GM13976 (cell line): Measurements from ENCODE around the gene OST4.

ENCODE experiments used
- DNase-seq: peaks from one replicate; pipeline ENCODE4 v3.0.0; 2012; ENCODE audit warnings: low spot score
- in situ Hi-C: fragments of 300-500 bp; cut with MboI; formaldehyde crosslinking; loops from one replicate; pipeline ENCODE4 v1.12.0; 2022; ENCODE audit warnings: low sequenced_read_pairs, mixed read lengths, inconsistent platforms; ENCODE audit not compliant: unreplicated experiment
- TF ChIP-seq, protein P1 (sequence below): IDR thresholded peaks from 2 replicates; pipeline ENCODE4 v1.5.1; 2012; ENCODE audit warnings: borderline replicate concordance, mild to moderate bottlenecking; ENCODE audit not compliant: insufficient read depth; ENCODE audit errors: extremely low read depth, missing control alignments, control extremely low read depth

Gene OST4

DNA sequence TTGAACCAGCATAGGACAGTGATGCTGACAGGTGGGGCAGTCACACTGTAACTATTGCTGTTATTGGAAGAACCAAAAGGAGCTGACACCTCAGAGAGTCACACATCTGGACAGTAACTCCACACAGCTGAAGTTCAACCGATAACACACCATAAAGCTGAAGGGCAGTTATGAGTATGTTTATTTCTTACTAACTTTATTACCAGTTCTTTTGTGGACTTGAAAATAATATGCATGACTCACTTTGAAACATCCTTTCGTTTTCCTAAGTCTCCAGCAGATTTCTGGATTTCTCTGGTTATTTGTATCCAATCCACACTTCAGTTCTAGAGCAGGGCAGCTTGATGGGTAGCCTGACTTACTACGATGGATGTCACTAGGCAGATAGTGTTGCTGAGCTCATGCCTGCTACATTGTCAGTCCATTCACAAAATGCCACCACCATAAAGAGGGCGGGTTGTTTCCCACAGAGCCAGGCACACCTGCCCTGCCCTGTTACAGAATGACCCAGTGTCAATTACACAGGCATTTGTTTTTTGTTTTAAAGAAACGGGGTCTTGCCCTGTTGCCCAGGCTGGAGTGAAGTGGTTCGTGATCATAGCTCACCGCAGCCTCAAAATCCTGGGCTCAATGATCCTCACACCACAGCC is 28.3 kb downstream of the OST4 start:
- no peak for DNase-seq
- TF ChIP-seq, protein P1, sequence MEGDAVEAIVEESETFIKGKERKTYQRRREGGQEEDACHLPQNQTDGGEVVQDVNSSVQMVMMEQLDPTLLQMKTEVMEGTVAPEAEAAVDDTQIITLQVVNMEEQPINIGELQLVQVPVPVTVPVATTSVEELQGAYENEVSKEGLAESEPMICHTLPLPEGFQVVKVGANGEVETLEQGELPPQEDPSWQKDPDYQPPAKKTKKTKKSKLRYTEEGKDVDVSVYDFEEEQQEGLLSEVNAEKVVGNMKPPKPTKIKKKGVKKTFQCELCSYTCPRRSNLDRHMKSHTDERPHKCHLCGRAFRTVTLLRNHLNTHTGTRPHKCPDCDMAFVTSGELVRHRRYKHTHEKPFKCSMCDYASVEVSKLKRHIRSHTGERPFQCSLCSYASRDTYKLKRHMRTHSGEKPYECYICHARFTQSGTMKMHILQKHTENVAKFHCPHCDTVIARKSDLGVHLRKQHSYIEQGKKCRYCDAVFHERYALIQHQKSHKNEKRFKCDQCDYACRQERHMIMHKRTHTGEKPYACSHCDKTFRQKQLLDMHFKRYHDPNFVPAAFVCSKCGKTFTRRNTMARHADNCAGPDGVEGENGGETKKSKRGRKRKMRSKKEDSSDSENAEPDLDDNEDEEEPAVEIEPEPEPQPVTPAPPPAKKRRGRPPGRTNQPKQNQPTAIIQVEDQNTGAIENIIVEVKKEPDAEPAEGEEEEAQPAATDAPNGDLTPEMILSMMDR: no peak
- in situ Hi-C loops: no loop called here

DNA sequence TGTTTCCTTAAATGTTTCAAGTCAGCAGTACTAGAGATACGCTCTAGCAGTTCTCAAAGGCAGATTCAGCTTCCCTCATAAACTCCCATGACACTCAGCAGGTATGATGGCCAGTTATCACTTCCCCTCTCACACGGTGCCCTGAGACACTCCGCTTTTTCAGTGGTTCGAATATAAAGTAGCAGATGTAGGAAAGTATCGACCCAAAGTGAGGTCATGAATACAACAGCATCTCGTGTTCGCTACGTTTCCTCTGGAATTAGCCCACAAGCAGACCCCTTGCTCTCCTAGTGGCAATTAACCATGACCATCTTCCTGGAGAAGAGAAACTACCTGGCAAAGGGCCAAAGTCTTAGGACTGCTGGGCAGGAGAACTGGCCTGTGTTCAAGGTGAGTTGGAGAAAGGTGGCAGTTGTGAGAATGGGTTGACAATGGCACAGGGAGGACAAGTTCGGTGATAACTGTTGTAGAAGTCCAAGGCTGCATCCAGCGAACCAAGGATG is 29.2 kb downstream of the OST4 start:
- peak; percentile 71 for DNase-seq
- in situ Hi-C loops: no loop called here
- TF ChIP-seq, protein P1: no peak

DNA sequence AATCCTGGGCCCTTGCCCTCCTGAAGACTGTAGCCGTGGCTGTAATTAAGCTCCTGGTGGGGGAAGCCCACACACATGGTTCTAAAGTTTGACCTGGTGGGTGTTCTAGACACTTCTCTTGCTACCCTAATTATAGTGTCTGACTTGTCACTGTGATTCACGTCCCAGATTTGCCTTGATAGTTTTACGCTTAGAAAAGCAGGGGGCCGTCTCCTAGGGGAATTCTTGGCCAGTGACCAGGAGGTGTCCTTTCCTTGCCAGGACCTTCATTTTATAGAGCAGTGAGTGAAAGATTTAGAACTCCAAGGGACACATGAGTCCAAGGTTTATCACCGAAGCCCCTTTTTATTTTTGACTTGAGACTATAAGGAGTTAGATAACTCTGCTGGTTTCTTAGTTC is 29.7 kb downstream of the OST4 start:
- no peak for DNase-seq
- TF ChIP-seq, protein P1: no peak
- in situ Hi-C loops: no loop called here

DNA sequence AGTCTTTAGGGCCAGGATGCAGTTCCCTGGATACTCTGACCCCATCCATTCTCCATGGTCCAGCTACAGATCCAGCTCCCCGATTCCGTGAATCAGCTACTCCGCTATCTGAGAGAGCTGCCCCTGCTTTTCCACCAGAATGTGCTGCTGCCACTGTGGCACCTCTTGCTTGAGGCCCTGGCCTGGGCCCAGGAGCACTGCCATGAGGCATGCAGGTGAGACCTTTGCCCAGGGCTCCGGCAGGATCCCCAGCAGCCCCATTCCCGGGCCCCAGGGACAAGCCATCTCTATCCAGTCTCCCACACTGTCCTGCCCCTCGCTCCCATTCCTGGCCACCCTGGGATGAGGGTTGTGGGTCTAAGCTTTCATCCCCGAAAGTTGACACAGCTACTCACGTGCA is 31.2 kb downstream of the OST4 start:
- no peak for DNase-seq
- in situ Hi-C loops: no loop called here
- TF ChIP-seq, protein P1: no peak

DNA sequence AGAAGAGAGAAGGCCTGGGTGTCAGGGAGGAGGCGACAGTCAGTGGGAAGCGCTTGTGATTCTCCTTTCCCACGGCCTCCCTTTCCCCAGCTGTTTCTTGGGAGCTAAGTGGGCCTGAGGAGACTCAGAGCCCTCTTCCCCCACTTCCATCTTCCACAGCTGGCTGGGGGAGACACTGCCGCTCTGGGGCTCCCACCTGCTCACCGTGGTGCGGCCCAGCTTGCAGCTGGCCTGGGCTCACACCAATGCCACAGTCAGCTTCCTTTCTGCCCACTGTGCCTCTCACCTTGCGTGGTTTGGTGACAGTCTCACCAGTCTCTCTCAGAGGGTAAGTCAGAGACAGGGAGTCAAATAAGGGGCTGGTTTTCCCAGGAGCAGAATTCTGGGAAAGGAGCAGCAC is 31.6 kb downstream of the OST4 start:
- in situ Hi-C loops: no loop called here
- TF ChIP-seq, protein P1: no peak
- no peak for DNase-seq

DNA sequence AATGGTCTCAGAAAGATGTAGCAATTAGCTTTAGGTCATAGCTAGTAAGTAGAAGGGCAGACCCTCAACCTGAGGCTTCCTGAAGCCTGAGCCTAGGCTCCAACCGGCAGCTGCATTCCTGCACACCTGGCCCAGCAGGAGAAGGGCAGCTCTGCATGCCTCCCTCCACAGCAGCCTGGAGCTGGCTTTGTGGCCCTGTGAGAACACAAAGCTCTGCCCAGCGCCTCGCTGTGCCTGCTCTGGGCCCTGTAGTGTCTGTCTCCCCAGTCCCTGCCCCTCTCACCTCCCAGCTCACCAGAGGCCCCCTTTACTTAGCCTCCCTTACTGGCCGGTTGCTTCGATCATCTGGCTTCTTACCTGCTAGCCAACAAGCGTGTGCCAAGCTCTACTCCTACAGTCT is 32.0 kb downstream of the OST4 start:
- no peak for DNase-seq
- TF ChIP-seq, protein P1: no peak
- in situ Hi-C loops: no loop called here
